B cell (primary cell): ENCODE data around the gene NACC1. TPM values are rescaled to one million over a fixed set of nuclear protein-coding genes. Genes with fewer than 3 reads are reported as not detected.

Source experiments
- ATAC-seq: fragments of 200-7000 bp; cut with Tn5 transposase; one replicate; pipeline ENCODE4 v1.10.0; 2021; ENCODE audit warnings: low read depth, mild to moderate bottlenecking, moderate number of reproducible peaks, moderate library complexity
- CTCF ChIA-PET: fragments of 350-600 bp; sonication (Branson Sonifier 250); formaldehyde crosslinking; loops from one replicate; lab custom pipeline; 2021; ENCODE audit warnings: antibody characterized with exemption, inconsistent platforms; lab: Charles Lee
- POLR2A ChIA-PET: fragments of 350-600 bp; sonication (Branson Sonifier 250); formaldehyde crosslinking; loops from one replicate; lab custom pipeline; 2021; ENCODE audit warnings: antibody characterized with exemption; lab: Charles Lee
- DNase-seq: peaks from one replicate; pipeline ENCODE4 v3.0.0; 2013
- H2AFZ ChIP-seq: 2 replicates; pipeline ENCODE4 v1.6.1; 2012; ENCODE audit warnings: mild to moderate bottlenecking, low read depth, low read length; ENCODE audit not compliant: insufficient read depth, poor library complexity, severe bottlenecking
- H3K27ac ChIP-seq, 2 donors: 1 replicate in 1 of 2; 2 replicates in 1 of 2; pipeline ENCODE4 v1.5.1; 2012 to 2013; ENCODE audit warnings: low read length in 2 of 2, mild to moderate bottlenecking in 2 of 2, moderate library complexity in 1 of 2
- H3K27me3 ChIP-seq, 4 experiments: fragments of 200-600 bp in 1 of 4; sonication (generic) in 1 of 4; replicated peaks in 1 of 4; 1 replicate in 2 of 4; 2 replicates in 2 of 4; pipeline versions ENCODE4 v1.6.1 to v1.7.0; 2013 to 2016; ENCODE audit warnings: low read length in 3 of 4, mild to moderate bottlenecking in 2 of 4, mixed read lengths in 1 of 4, moderate library complexity in 1 of 4; ENCODE audit not compliant: insufficient read depth in 4 of 4, control insufficient read depth in 3 of 4; ENCODE audit errors: control extremely low read depth in 1 of 4
- H3K36me3 ChIP-seq, 2 experiments: replicated peaks in 1 of 2; 1 replicate in 1 of 2; 2 replicates in 1 of 2; pipeline versions ENCODE4 v1.6.1 to v1.7.1; 2013; ENCODE audit warnings: low read length in 1 of 2; ENCODE audit not compliant: insufficient read depth in 2 of 2, control insufficient read depth in 1 of 2; ENCODE audit errors: control extremely low read depth in 1 of 2, extremely low read depth in 1 of 2
- H3K4me1 ChIP-seq, 2 donors: fragments of 200-600 bp in 1 of 2; sonication (generic) in 1 of 2; 1 replicate in 1 of 2; 2 replicates in 1 of 2; pipeline versions ENCODE4 v1.5.1 to v1.6.1; 2013 to 2017; ENCODE audit warnings: low read length in 2 of 2; ENCODE audit not compliant: control insufficient read depth in 2 of 2, insufficient read depth in 2 of 2
- H3K4me2 ChIP-seq: replicated peaks from 2 replicates; pipeline ENCODE3; 2012; ENCODE audit warnings: mild to moderate bottlenecking, low read depth, low read length; ENCODE audit not compliant: poor library complexity, severe bottlenecking
- H3K4me3 ChIP-seq, 5 experiments: fragments of 200-600 bp in 1 of 5; sonication (generic) in 1 of 5; 1 replicate in 3 of 5; 2 replicates in 2 of 5; pipeline versions ENCODE4 v1.5.1 to v1.7.0; 2011 to 2016; ENCODE audit warnings: low read length in 4 of 5, mild to moderate bottlenecking in 4 of 5, low read depth in 2 of 5, control low read depth in 1 of 5, moderate library complexity in 1 of 5; ENCODE audit not compliant: insufficient read depth in 1 of 5; ENCODE audit errors: control extremely low read depth in 1 of 5, extremely low read depth in 1 of 5
- H3K79me2 ChIP-seq: fragments of 200-600 bp; sonication (generic); one replicate; pipeline ENCODE4 v1.6.0; 2016; ENCODE audit warnings: low read length; ENCODE audit not compliant: control insufficient read depth, insufficient read depth
- H3K9ac ChIP-seq: fragments of 200-600 bp; sonication (generic); 2 replicates; pipeline ENCODE4 v1.6.1; 2017; ENCODE audit warnings: mild to moderate bottlenecking, low read length, moderate library complexity
- H3K9me3 ChIP-seq, 3 donors: one replicate each; pipeline versions ENCODE4 v1.6.1 to v1.7.1; 2013; ENCODE audit warnings: low read length in 2 of 3; ENCODE audit not compliant: control insufficient read depth in 2 of 3, insufficient read depth in 1 of 3; ENCODE audit errors: control extremely low read depth in 1 of 3
- H4K20me1 ChIP-seq: 2 replicates; pipeline ENCODE4 v1.6.0; 2012; ENCODE audit warnings: mild to moderate bottlenecking, low read length; ENCODE audit not compliant: insufficient read depth, control insufficient read depth, poor library complexity, severe bottlenecking
- H3K27ac Mint-ChIP-seq: one replicate; pipeline ENCODE4 v1.8.0; 2021; ENCODE audit warnings: mixed read lengths
- H3K27me3 Mint-ChIP-seq: one replicate; pipeline ENCODE4 v1.8.0; 2021; ENCODE audit warnings: mixed read lengths
- H3K4me1 Mint-ChIP-seq: one replicate; pipeline ENCODE4 v1.8.0; 2021; ENCODE audit warnings: mixed read lengths
- H3K4me3 Mint-ChIP-seq: one replicate; pipeline ENCODE4 v1.8.0; 2021; ENCODE audit warnings: mixed read lengths
- H3K9me3 Mint-ChIP-seq: one replicate; pipeline ENCODE4 v1.8.0; 2022; ENCODE audit warnings: mixed read lengths; ENCODE audit not compliant: insufficient read depth
- CTCF ChIP-seq: fragments of 200-600 bp; IDR thresholded peaks from one replicate; pipeline ENCODE4 v1.8.0; 2022; ENCODE audit warnings: antibody characterized with exemption, mild to moderate bottlenecking
- EZH2 ChIP-seq: IDR thresholded peaks from 2 replicates; pipeline ENCODE4 v1.6.1; 2012; ENCODE audit warnings: borderline replicate concordance, low read depth, mild to moderate bottlenecking, moderate library complexity, low read length; ENCODE audit not compliant: insufficient read depth, poor library complexity, severe bottlenecking
- WGBS: methylation state at CpG from one replicate; pipeline ENCODE4 v1.1.5; 2013; ENCODE audit warnings: missing lambda C conversion rate; ENCODE audit not compliant: insufficient coverage; 5-methylcytosine and 5-hydroxymethylcytosine counted together
- intact Hi-C: fragments of 100-400 bp; cut with micrococcal nuclease; formaldehyde crosslinking; loops from one replicate; pipeline ENCODE4 v1.10.0; 2022
- polyA plus RNA-seq: library from polyadenylated mRNA; depleted of rRNA; stranded (reverse); fragments of >200 nt; gene quantifications from 2 replicates; pipeline ENCODE4 v1.2.3, GENCODE V29; 2012
- total RNA-seq, 2 donors: library from RNA; stranded (reverse); fragments of 120-200 nt in 1 of 2; gene quantifications; 1 replicate in 1 of 2; 2 replicates in 1 of 2; pipeline versions ENCODE4 v1.2.3 to v1.2.4, GENCODE V29; 2013 to 2022

NACC1 gene
- total and polyA plus RNA-seq, 2 donors (not counting 1 experiment from before 2014, with no cell fraction given) = 25.9 to 27.5 TPM

GRCh38 chr19:13122275-13122878 is 4.3 kb downstream of the NACC1 start:
- Histone ChIP-seq H3K9ac (no peak overlapping the region), H3K36me3 (no peaks in the 10 kb centered on the region), H3K4me2 (no peak overlapping the region), H3K79me2 (peaks cover 76% of the 10 kb centered on the region), H3K27ac (peak overlapping the region in 1 of 2 donors; percentile 13), H3K4me3 (no peak overlapping the region), H3K9me3 (peaks cover 0 to 4% (median 0%) of the 10 kb centered on the region in 3 donors), H3K4me1 (peaks cover 12 to 28% of the 10 kb centered on the region in 2 donors), H4K20me1 (peaks cover 25% of the 10 kb centered on the region), H3K27me3 (no peaks in the 10 kb centered on the region), H2AFZ (no peak overlapping the region)
- intact Hi-C loops = no loop called here
- H3K27me3 Mint-ChIP-seq = no peaks in the 10 kb centered on the region
- TF ChIP-seq EZH2 = no peak
- TF ChIP-seq CTCF = no peak
- DNase-seq (no peak), ATAC-seq (no peak)
- H3K9me3 Mint-ChIP-seq = no peaks in the 10 kb centered on the region
- CTCF ChIA-PET = no interaction called here
- WGBS = 87% methylated on average over 10 of the region's 13 CpGs
- POLR2A ChIA-PET = no interaction called here
- peak overlapping the region; percentile 4 for H3K4me3 Mint-ChIP-seq
- peak overlapping the region; percentile 32 for H3K27ac Mint-ChIP-seq
- peaks cover 37% of the 10 kb centered on the region for H3K4me1 Mint-ChIP-seq
